Activated CD4-positive, alpha-beta T cell treated with anti-CD3 and anti-CD28 coated beads for 24 hours (primary cell): ENCODE results near the gene G0S2.

Source experiments
- DNase-seq, 2 donors: peaks; one replicate each; pipeline ENCODE4 v3.0.0-alpha.2; 2020; ENCODE audit warnings: low read depth in 2 of 2

G0S2 gene

DNA sequence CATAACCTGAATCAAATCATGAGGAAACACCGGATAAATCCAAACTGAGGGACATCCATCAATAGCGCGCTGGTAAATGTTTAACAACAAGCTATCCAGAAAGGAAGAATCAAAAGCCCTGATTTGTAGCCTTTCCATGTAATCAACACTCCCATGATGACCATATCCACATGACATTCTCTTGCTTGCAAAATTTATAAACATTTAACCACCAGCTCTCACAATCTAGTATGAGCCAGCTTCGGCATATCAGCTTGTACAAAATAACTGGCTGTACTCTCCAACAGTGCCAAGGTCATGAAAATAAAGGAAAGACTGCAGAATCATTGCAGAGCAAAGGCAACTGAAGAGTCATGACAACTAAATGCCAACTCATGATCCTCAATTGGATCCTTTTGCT lies 45.1 kb downstream of the G0S2 start:
- no peak for DNase-seq

DNA sequence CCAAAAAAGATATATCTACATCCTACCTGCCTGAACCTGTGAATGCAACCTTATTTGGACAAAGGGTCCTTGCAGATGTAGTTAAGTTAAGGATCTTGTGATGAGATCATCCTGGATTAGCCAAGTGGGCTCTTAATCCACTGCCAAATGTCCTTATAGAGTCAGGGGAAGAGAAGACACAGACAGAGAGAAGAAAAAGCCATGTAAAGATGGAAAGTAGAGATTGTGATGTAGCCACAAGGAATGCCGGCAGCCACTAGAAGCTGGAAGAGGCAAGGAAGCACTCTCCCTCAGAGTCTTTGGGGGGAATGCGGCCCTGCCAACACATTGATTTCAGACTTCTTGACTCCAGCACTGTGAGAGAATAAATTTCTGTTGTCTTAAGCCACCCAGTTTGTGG lies 45.6 kb downstream of the G0S2 start:
- no peak for DNase-seq

DNA sequence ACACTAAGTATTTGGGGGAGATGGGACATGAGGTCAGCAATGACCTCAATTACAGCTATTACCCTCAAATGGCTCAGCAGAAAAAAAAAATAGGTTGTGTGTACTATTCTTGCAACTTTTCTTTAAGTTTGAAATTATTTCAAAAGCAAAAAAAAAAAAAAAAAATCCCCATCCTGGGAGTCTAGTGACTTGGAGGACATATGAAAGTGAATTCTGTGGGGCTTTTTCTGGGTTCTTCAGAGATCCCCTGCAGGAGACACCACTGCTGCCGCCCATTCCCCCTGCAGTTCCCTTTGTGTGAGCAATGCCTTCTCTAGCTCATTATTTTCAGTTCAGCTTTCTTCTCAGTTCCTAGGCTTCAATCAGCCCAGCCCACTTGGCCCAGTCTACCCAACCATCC lies 46.1 kb downstream of the G0S2 start:
- DNase-seq, result no peak

DNA sequence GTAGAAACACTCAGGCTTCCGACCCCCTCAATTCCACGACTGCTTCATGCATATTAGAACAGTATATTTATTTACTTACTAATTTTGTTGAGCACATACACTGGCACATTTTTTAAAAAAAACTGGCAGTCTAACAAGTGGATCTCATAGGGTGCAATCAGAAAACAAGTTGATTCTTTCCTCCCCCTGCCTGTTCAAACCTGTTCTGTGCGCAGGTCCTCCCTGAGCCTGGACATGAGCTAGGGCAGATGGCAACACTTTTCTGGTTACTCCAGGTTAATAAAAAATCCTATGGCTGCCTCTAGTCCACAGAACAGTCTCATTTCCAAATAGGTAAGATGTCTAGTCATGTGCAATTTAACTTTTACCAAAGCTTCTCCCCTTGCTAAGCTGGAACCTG lies 48.1 kb downstream of the G0S2 start:
- no peak for DNase-seq

DNA sequence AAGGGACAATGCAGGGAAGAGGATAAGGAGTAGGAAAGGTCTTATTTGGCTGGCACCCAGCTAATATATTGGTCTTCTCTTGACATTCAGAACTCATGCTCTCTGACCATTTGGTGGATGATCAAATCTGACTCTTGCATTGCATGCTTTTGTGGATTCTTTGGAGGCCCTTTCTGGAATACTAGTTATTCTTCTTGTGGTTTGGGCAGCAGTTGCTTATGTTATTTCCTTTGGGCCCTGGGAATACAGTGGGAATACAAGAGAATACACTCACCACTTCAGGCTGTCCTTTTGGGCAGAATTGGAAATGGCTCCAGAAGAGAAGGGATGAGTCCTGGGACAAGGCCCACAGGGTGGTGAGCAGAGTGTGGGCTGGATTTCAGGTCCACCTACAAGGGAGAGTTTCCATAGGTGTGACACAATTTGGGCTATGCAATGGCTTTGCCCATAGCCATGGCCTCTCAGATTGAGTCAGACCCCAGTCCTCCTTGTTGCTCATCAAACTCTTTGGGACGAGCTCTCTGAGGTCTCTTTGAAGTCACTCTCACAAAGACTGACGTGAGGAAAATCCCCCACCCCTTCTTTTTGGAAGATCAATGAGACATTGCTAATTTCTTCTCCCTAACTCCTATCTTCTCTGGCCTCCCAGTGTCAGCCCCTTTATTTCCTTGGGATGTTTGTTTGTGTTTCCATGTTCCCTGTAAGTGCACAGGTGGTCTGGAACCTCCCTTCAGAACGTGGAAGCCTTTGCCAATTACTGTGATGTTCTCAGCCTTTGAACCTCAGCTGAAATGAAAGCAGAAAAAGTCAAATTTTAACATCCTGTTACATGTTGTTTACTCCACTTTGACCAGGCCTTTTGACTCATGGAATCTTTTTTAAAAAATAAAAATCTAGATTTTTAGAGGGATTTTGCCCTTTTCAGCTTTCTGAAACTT lies 48.8 kb downstream of the G0S2 start:
- peak; percentile 18 to 29 for DNase-seq
